Sigmoid colon (tissue), 7 donors: ENCODE data around the gene PCMT1. TPM values are rescaled to one million over a fixed set of nuclear protein-coding genes. Genes with fewer than 3 reads are reported as not detected.
A peak's percentile ranks its signal among the peaks of the same experiment; 100 is the strongest.
"Not testable (repeated sequence)": the region's sequence is repeated elsewhere in the genome, so short reads cannot be mapped to it uniquely, and the experiment has no call there.

ENCODE experiments used
- DNase-seq: peaks from one replicate; pipeline ENCODE4 v3.0.0-alpha.2; 2019
- H3K27ac ChIP-seq, 4 donors: fragments of 200-600 bp; sonication (generic); one replicate each; pipeline ENCODE4 v1.5.1; 2016 to 2019; ENCODE audit warnings: mild to moderate bottlenecking in 1 of 4
- H3K27me3 ChIP-seq, 3 donors: fragments of 200-600 bp; sonication (generic); one replicate each; pipeline ENCODE4 v1.5.1; 2019; ENCODE audit warnings: mild to moderate bottlenecking in 1 of 3
- H3K36me3 ChIP-seq, 4 donors: fragments of 200-600 bp; sonication (generic); one replicate each; pipeline ENCODE4 v1.5.1; 2016 to 2019
- H3K4me1 ChIP-seq, 4 donors: fragments of 200-600 bp; sonication (generic); one replicate each; pipeline ENCODE4 v1.5.1; 2017 to 2019
- H3K4me3 ChIP-seq, 4 donors: fragments of 200-600 bp; sonication (generic); one replicate each; pipeline ENCODE4 v1.5.1; 2017 to 2019; ENCODE audit warnings: mild to moderate bottlenecking in 2 of 4, moderate library complexity in 1 of 4
- H3K9me3 ChIP-seq, 4 donors: fragments of 200-600 bp in 3 of 4; sonication (generic) in 3 of 4; one replicate each; pipeline versions ENCODE4 v1.5.1 to v1.6.1; 2013 to 2019
- CTCF ChIP-seq, 4 experiments: fragments of 450-650 bp in 3 of 4; fragments of 200-600 bp in 1 of 4; IDR thresholded peaks; one replicate each; pipeline ENCODE4 v1.5.1; 2016 to 2019; ENCODE audit warnings: antibody characterized with exemption in 4 of 4, mild to moderate bottlenecking in 3 of 4, moderate library complexity in 2 of 4
- EP300 ChIP-seq, 4 donors: sonication (generic); formaldehyde crosslinking; IDR thresholded peaks; one replicate each; pipeline ENCODE4 v1.6.1; 2017; ENCODE audit warnings: antibody characterized with exemption in 4 of 4
- POLR2A ChIP-seq, 2 donors: fragments of 450-650 bp; IDR thresholded peaks; one replicate each; pipeline ENCODE4 v1.6.1; 2016; ENCODE audit warnings: antibody characterized with exemption in 2 of 2, mild to moderate bottlenecking in 2 of 2, moderate library complexity in 2 of 2
- POLR2AphosphoS5 ChIP-seq, 4 donors: sonication (generic); formaldehyde crosslinking; IDR thresholded peaks; one replicate each; pipeline ENCODE4 v1.6.1; 2017; ENCODE audit warnings: antibody characterized with exemption in 4 of 4
- WGBS, 2 donors: extraction: QIAGEN DNeasy Blood & Tissue Kit; methylation state at CpG; one replicate each; pipeline ENCODE4 v1.1.7; 2013; 5-methylcytosine and 5-hydroxymethylcytosine counted together
- intact Hi-C: fragments of 100-400 bp; cut with DNase I; formaldehyde crosslinking; loops from one replicate; pipeline ENCODE4 v1.15.1; 2023
- polyA plus RNA-seq, 3 donors: library from polyadenylated mRNA; stranded (reverse); fragments of 200-250 nt; gene quantifications; one replicate each; pipeline ENCODE4 v1.2.3, GENCODE V29; 2013
- total RNA-seq, 4 donors: library from RNA; depleted of rRNA; stranded (reverse); fragments of >200 nt; gene quantifications; one replicate each; pipeline ENCODE4 v1.1.0, GENCODE V29; 2016
- donor health status: healthy with polysubstance abuse.
- donor health status: Bipolar disorder and iron deficiency.
- donor health status: healthy.

The PCMT1 gene
- total and polyA plus RNA-seq, 7 donors, result 33.0 to 117 (median 74.0) TPM

- 80 to 91% methylated on average over 10 of the region's 10 CpGs for WGBS, 2 donors
- DNase-seq, result no peak
- Histone ChIP-seq H3K4me3 (no peak overlapping the region), H3K4me1 (peaks cover 0 to 25% (median 21%) of the 10 kb centered on the region in 4 donors), H3K27ac (no peak overlapping the region), H3K36me3 (peaks cover 0 to 6% (median 4%) of the 10 kb centered on the region in 4 donors), H3K27me3 (no peaks in the 10 kb centered on the region), H3K9me3 (no peaks in the 10 kb centered on the region)
- intact Hi-C loops, result loop anchor here (2.0 kb wide), 1 partner anchor 52 kb away; no protein-coding TSS in a partner anchor
- TF ChIP-seq EP300 (IDR thresholded peaks at IDR 0.05), result no peak
- no peak for TF ChIP-seq POLR2A (IDR thresholded peaks at IDR 0.05)
- no peak for TF ChIP-seq CTCF (IDR thresholded peaks at IDR 0.05)
- TF ChIP-seq POLR2AphosphoS5 (IDR thresholded peaks at IDR 0.05), result no peak
These were observed 93.6 kb downstream of the PCMT1 start for GRCh38 chr6:149843051-149843633.

GRCh38 chr6:149844036-149844435 lies 94.5 kb downstream of the PCMT1 start:
- H3K36me3 ChIP-seq, H3K9me3 ChIP-seq, H3K27ac ChIP-seq, H3K4me3 ChIP-seq, intact Hi-C loops, H3K27me3 ChIP-seq, DNase-seq: not testable (repeated sequence)
- peaks cover 0 to 25% (median 21%) of the 10 kb centered on the region in 4 donors for H3K4me1 ChIP-seq
- 96 to 97% methylated on average over 4 of the region's 4 CpGs for WGBS, 2 donors

DNA sequence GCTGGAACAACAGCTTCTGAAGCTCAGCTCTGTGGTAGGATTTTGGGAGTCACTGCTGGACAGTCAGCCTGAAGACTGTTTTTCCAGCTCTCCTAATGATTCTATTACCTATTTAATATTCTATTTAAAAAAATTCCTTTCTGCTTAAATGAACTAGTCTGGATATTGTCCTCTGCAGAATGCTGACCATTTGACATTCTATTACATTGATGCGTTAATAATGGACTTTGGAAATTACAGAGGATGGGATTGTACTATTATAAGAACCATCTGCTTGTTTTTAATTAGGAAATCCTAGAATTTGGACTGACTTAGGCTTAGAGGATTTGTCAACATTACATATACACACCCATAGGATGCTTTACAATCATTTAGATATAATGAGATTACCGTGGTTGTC lies 94.9 kb downstream of the PCMT1 start:
- peaks cover 0 to 6% (median 4%) of the 10 kb centered on the region in 4 donors for H3K36me3 ChIP-seq
- peaks cover 0 to 25% (median 21%) of the 10 kb centered on the region in 4 donors for H3K4me1 ChIP-seq
- H3K27me3 ChIP-seq, result no peaks in the 10 kb centered on the region
- no peak overlapping the region for H3K27ac ChIP-seq
- no peak for TF ChIP-seq POLR2AphosphoS5 (IDR thresholded peaks at IDR 0.05)
- no peak for TF ChIP-seq CTCF (IDR thresholded peaks at IDR 0.05)
- TF ChIP-seq EP300 (IDR thresholded peaks at IDR 0.05), result no peak
- TF ChIP-seq POLR2A (IDR thresholded peaks at IDR 0.05), result no peak
- no peak overlapping the region for H3K4me3 ChIP-seq
- WGBS, 2 donors, result 89 to 93% methylated on average over 2 of the region's 2 CpGs
- no peaks in the 10 kb centered on the region for H3K9me3 ChIP-seq
- intact Hi-C loops, result no loop called here
- DNase-seq, result no peak

DNA sequence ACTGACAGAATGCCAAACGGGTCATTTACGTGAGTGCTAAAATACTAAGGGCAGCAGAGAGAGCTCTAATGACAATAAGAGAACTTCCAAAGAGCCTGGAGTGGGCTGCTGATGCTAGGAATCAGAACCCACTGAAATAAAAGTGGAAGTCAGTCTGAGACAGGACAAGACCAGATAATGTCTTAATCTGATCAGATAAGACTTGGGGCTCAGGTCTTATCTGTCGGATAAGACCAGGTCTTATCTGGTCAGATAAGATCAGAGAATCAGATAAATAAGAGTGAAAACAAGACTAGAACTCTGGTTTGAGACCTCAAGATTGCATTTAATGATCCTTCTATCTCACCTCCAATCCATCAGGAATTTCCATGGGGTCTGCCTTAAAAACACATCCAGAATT lies 96.0 kb downstream of the PCMT1 start:
- Histone ChIP-seq H3K27me3 (no peaks in the 10 kb centered on the region), H3K9me3 (no peaks in the 10 kb centered on the region), H3K27ac (peak overlapping the region in 1 of 4 donors; percentile 82), H3K4me3 (no peak overlapping the region), H3K4me1 (peaks cover 0 to 25% (median 21%) of the 10 kb centered on the region in 4 donors), H3K36me3 (peaks cover 0 to 6% (median 4%) of the 10 kb centered on the region in 4 donors)
- WGBS, 2 donors, result 61 to 74% methylated on average over 3 of the region's 3 CpGs
- no peak for TF ChIP-seq POLR2A (IDR thresholded peaks at IDR 0.05)
- TF ChIP-seq POLR2AphosphoS5 (IDR thresholded peaks at IDR 0.05), result no peak
- TF ChIP-seq CTCF (IDR thresholded peaks at IDR 0.05), result no peak
- no peak for TF ChIP-seq EP300 (IDR thresholded peaks at IDR 0.05)
- intact Hi-C loops, result no loop called here
- DNase-seq, result no peak

DNA sequence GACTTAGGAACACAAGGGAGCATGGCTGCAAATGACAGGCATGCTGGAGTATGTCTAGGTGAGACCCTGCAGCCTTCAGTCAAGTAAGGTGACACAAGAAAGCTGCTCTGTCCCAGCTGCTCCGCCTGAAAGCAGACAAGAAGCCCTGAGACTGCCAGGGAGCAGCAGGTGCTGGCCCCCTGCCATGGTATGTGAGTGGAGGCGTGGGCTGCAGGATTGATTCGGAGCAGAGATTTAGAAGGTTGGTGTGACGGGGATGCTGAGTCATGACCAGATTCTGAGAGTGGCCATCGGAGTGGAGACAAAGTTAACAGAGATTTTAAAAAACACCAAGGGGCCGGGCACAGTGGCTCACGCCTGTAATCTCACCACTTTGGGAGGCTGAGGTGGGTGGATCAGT lies 96.8 kb downstream of the PCMT1 start:
- H3K27ac ChIP-seq, result peak overlapping the region in 3 of 4 donors; percentile 51 to 82 (median 65)
- no peaks in the 10 kb centered on the region for H3K27me3 ChIP-seq
- no peaks in the 10 kb centered on the region for H3K9me3 ChIP-seq
- H3K4me1 ChIP-seq, result peaks cover 0 to 25% (median 21%) of the 10 kb centered on the region in 4 donors
- no peak overlapping the region for H3K4me3 ChIP-seq
- H3K36me3 ChIP-seq, result peaks cover 0 to 6% (median 4%) of the 10 kb centered on the region in 4 donors
- intact Hi-C loops, result no loop called here
- TF ChIP-seq POLR2AphosphoS5 (IDR thresholded peaks at IDR 0.05) (no peak), EP300 (IDR thresholded peaks at IDR 0.05) (no peak), CTCF (IDR thresholded peaks at IDR 0.05) (no peak), POLR2A (IDR thresholded peaks at IDR 0.05) (no peak)
- peak; percentile 73 for DNase-seq
- WGBS, 2 donors, result 60 to 72% methylated on average over 7 of the region's 7 CpGs
